Hypothalamus (tissue), 51 donors: ENCODE results near the gene CDC34.
A peak's percentile ranks its signal among the peaks of the same experiment; 100 is the strongest.

Source experiments
- DNase-seq, 51 donors: peaks; one replicate each; lab custom pipeline; 2025; lab: John Stamatoyannopoulos, UW

CDC34 gene

DNA sequence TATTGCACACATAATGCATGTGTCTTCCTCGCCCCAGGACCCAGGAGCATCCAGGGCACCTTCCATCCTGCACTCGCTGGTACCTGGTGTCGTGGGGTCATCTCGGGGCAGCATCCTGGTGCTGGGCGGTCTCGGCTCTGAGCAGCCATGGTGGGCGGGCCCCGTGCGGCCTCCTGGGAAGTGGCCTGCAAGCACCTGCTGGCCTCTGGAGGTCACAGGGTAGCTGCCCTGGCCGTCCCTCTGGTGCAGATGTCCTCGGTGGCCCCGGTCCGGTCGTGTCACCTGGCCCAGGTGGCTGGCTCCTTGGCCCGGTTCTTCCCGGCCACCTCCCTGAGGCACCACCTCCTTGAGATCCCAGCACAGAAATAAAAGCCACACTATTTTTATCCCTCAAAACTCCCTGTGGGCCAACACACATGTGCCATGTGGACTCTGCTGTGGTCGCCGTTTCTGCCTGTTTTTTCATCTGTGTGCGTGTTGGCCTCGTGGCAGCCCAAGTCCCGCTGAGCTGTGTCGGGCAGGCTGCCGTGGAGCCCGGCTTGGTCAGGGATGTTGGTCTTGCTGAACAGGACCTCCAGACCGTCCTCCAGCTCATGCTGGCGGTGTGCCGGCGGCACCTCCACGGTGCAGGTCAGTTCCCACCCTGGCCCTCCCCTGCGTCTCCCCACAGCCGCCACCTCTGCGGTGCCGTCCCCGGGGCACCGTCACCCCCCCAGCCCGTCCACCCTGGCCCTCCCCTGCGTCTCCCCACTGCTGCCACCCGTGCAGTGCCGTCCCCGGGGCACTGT is 7.3 kb downstream of the CDC34 start:
- no peak for DNase-seq

DNA sequence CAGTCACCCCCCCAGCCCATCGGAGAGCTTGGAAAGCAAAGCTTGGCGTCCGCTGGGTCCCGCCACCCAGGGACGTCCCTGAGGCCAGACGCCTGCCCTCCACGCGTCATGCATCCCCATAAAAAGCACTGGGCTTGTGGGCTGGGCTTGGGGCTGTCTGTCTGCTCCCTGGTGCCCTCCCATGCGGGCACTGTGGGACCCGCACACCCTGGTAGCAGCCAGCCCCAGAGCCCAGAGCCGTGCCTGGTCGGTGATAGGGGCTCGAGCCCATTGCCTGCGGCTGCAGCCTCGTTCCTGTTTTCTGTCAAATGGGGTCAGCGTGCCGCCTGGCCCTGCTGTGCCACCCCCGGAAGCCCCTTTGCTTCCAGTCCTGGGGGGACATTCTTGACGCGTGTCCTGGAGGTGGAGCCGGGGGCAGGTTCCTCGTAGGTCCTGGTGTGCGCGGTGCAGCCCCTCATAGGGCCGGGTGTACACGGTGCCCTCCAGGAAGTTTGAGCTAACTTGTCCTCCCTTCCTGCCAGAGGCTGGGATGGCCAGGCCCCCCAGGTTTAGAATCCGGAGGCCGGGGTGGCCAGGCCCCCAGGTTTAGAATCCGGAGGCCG is 8.0 kb downstream of the CDC34 start:
- DNase-seq = no peak

DNA sequence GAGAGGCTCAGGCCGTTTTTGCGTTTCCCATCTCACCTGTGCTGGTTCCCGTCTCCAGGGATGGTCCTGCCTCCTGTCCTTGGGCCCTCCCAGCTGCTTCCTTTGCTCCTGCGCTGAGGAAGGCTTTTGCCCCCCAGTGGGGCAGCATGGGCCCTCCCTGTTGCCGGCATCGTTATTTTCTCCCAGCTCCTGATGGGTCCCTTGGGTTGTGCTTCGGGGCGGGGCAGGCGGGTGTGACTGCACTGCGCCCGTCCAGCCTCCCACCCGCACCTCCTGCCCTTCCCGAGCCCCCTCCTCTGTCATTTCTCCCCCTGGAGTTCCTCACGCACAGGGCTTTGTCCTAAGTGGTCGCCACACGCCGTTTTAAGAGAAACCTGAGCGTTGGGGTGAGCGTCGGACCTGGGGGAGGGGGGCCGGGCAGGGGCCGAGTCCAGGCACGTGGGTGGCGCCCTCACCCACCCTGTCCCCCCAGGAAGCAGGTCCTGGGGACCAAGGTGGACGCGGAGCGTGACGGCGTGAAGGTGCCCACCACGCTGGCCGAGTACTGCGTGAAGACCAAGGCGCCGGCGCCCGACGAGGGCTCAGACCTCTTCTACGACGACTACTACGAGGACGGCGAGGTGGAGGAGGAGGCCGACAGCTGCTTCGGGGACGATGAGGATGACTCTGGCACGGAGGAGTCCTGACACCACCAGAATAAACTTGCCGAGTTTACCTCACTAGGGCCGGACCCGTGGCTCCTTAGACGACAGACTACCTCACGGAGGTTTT is 9.5 kb downstream of the CDC34 start:
- DNase-seq = no peak

DNA sequence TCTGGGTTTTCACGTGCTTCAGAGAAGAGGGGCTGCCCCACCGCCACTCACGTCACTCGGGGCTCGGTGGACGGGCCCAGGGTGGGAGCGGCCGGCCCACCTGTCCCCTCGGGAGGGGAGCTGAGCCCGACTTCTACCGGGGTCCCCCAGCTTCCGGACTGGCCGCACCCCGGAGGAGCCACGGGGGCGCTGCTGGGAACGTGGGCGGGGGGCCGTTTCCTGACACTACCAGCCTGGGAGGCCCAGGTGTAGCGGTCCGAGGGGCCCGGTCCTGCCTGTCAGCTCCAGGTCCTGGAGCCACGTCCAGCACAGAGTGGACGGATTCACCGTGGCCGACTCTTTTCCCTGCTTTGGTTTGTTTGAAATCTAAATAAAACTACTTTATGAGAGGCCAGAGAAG is 10.1 kb downstream of the CDC34 start:
- DNase-seq = no peak

DNA sequence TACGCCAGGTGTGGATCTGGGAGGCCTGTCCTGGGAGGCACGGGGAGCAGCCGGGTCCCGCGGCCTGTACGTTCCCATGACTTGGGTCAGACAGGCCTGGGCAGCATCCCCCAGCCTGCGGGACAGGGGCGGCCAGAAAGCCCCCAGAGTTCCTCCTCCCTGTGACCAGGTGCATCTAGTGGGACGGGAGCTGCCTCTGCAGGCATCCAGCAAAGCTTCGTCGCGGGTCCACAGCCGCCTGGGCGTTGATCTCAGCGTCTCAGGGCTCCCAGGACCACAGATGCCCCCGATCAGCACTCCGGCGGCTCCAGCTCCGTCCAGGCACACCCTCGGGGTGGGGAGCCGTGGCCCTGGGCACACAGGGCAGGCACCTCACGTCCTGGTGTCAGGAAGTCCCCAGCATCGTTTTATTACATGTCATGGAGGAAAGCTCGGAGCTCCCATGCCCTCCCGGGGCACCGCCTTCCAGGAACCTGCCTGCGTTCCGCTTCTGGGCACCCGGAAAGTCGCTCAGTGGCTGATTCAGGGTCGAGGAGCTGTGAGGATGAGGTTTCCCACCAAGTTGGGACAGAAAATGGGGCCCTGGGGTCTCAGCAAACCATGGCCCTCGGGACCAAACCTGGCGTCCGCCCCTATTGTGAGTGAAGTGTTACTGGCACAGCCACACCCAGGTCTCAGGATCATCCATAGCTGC is 10.8 kb downstream of the CDC34 start:
- DNase-seq = no peak

DNA sequence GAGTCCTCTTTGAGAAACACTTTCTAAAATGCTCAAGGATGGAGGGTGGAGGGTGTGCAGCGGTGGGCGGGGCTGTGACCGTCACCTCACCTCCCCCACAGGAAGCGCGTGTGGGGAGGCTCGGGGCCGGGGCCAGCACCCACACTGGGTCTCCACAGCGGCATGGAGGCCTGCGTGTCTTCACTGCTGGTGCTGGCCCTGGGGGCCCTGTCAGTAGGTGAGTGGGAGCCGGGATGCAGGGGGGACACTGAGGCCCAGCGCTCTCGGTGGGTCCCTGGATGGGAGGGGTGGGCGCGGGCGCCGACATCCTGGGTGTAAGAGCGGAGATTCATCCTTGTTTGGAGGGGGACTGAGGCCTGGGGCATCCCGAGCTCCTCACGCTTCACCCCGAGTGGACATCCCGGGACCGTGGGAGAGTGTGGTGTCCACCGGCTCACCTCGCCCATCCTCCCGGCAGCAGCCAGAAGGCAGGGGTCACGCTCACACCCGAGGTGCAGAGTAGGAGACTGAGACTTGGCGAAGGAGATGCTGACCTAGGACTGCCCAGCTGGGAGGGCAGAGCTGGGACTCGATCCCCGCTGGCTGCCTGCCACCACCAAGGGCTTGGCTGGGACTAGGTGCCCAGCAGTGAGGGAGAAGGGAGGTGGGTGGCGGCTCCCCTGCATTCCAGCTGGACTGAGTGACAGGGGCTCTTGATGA is 12.5 kb downstream of the CDC34 start, which contains the start of gene GZMM:
GZMM (plus strand) TSS at position 144 of the 699 bp plus-strand sequence; CDS start at position 163, 19 bp downstream.
- DNase-seq = peak in 1 of 51 donors; percentile 17

DNA sequence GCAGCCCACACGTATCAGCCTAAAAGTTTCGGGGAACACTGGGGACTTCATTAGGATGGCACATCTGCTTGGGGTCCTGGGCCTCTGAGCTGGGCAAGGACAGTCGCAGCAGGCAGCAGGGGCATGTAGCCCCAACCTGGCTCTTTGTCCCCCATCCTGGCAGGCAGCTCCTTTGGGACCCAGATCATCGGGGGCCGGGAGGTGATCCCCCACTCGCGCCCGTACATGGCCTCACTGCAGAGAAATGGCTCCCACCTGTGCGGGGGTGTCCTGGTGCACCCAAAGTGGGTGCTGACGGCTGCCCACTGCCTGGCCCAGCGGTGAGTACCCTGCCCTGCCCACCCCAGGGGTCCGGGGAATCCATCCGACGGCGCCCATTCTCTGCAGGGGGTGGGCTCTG is 15.6 kb downstream of the CDC34 start:
- DNase-seq = no peak

DNA sequence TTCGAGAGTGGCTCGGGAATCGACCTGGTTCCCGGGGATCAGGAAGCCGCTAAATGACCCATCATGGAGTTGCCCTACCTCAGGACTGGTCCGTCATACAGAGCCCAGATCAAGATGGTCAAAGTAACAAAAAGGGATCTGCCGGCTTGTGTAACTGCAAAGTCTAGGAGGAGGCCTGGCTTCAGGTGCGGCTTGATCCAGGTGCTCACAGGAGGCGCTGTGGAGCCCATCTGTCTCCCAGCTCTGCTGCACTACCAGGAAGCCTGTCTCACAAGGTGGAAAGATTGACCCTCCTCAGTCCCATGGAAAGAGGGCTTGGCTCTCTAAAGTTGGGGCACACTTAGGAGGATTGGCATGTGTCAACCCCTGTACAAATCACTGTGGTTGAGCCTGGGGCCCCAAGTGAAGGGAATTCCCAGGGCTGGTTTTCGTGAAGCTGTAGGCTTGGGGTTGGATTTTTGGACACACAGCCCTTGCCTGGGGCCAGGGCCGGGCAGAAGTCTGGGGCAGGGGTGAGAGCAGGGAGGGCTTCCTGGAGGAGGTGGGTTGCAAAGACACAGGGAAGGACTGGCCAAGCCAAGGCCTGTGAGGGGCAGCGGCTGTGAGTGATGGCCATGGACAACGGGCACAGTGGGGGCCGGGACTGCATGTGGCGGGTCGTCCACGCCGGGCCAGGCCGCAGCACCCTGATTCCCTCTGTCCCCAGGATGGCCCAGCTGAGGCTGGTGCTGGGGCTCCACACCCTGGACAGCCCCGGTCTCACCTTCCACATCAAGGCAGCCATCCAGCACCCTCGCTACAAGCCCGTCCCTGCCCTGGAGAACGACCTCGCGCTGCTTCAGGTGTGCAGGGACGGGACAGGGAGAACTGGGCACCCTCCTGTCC is 16.5 kb downstream of the CDC34 start:
- no peak for DNase-seq

DNA sequence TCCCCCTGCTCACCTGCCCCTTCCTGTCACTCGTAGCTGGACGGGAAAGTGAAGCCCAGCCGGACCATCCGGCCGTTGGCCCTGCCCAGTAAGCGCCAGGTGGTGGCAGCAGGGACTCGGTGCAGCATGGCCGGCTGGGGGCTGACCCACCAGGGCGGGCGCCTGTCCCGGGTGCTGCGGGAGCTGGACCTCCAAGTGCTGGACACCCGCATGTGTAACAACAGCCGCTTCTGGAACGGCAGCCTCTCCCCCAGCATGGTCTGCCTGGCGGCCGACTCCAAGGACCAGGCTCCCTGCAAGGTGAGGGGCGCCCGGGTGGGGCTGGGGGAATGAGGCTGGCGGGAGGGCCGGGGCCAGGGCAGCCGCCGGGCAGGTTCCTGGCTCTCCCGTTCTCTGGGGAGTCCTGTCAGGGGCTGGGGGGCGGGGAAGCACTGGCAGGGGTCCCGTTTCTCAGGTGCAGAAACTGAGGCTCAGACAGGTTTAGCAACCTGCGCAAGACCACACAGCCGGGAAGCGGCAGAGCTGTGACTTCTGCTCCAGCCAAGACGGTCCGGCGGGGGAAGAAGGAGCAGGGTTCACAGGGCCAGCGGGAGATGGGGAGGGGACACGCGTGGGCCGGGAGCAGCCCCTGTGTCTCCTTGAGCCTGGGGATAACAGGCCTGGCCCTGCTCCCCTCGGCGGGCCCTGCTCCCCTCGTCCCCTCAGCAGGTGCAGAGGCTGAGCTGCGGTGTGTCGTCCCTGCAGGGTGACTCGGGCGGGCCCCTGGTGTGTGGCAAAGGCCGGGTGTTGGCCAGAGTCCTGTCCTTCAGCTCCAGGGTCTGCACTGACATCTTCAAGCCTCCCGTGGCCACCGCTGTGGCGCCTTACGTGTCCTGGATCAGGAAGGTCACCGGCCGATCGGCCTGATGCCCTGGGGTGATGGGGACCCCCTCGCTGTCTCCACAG is 17.6 kb downstream of the CDC34 start:
- DNase-seq = no peak

DNA sequence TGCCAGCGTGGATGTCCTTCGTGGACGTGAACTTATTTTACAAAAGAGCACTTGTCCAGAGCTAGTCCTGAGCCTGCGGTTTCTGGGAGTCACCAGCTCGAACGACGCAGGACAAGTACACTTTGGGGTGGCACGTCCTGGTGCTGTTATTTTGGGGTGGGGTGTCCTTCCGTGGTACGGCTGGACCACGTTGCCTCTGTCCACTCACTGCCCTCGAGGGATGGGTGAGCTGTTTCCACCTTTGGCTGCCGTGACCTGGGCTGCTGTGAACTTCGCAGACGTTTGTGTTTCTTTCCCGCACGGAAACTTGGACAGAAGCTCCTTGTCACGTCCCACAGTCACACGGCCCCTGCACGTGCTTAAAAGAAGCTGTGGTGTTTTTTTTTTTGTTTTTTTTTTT is 23.3 kb downstream of the CDC34 start:
- DNase-seq = no peak

DNA sequence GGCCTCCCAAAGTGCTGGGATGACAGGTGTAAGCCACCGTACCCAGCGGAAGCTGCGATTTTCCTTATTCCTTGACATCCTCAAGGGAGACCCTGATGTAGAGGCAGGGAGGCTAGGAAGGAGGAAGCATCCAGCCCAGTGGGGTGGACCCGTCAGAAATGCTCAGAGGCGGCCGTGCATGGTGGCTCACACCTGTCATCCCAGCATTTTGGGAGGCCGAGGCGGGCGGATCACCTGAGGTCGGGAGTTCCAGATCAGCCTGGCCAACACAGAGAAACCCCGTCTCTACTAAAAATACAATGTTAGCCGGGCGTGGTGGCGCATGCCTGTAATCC is 23.9 kb downstream of the CDC34 start:
- DNase-seq = no peak

DNA sequence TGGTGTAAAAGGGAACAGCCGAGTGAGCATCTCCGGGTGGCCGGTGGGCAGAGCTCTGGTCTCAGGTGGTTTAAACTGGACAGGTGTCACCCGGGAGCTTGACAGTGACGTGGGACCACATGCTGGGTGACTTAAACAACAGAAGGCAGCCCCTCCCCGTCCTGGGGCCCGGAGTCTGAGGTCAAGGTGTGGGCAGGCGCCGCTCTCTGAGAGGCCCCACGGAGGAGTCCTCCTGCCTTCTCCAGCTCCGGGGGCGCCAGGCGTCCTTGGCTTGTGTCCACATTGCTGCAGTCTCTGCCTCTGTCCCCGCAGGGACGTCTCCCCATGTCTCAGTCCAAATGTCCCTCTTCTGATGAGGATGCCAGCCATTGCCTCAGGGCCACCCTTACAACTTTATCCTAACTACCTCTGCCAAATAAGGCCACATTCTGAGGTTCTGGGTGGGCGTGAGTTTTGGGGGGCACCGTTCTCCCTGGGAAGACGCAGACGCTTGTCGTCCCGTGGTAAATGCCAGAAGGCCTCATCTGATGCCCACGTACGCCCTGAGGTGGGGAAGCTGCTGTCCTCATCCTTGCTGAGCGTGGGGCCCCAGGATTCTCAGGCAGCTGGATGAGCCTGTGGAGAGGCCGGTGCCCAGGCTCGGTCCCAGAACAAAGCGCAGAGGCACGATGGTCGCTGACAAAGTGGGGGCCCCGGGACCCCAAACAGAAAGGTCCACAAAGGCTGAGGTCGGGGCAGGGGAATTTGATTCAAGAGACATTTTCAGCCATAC is 25.2 kb downstream of the CDC34 start:
- no peak for DNase-seq

DNA sequence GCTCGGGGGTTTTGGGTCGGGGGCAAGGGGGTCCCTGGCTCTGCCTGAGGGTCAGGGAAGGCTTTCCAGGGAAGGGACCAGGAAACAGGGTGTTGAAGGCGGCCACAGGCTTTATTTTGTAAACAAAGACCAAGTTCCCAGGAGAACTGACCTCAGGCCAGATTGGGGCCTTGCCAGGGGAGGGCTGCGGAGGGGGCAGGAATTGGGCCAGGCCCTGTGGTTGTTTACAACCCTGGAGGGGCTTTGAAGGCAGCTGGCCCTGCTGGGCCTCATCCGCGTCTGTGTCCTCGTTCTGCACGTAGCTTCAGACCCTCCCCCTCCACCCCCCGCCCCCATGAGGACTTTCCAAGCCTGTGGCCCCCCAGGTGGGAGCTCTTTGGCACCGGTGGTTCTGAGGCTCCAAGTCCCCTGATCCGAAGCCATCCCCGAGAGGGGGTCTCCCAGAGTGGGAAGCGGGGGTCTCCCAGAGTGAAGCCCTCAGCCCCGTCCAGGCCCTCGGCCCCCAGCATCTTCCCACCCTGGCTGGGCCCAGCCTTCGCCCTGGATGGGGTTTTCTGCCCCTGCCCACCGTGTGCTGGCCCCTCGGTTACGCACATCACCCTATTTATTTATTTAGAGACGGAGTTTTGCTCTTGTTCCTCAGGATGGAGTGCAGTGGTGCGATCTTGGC is 27.3 kb downstream of the CDC34 start:
- DNase-seq = peak in 16 of 51 donors; percentile 7 to 54 (median 26)

DNA sequence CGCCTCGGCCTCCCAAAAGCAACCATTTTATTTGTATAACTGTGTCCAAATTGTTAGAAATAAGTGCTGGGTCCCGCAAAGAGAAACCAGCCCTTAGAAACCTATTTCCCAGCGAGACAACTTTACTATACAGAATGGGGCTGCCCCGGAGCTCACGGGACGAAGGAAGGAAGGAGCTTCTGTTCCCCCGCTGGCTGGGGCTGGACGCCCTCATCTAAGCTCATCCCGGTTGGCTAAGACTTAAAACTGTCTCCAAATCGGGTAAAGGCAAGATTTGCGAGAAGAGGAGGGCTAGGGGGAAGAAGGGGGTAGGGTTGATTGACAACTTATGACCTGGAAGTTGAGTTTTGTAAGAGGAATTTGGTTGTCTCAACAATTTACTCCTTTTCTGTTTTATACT is 28.6 kb downstream of the CDC34 start:
- DNase-seq = no peak

DNA sequence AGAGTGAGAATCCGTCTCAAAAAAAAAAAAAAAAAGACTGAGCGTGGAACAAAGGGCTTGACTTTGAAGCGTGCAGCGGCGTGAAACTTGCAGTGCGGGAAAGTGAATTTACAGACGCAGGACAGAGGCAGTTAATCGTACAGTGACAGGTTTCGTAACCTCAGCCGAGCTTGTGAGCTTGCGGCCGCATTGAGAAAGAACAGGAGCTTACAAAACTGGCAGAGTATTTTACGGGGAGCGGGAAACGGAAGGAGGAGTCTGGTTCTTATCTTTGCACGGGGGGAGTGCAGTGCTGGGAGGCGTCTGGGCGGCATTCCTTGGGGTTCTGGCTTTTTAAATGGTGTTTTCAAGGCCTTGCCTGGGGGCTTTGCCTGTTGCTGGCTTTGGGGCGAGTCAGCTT is 34.8 kb downstream of the CDC34 start:
- DNase-seq = no peak

DNA sequence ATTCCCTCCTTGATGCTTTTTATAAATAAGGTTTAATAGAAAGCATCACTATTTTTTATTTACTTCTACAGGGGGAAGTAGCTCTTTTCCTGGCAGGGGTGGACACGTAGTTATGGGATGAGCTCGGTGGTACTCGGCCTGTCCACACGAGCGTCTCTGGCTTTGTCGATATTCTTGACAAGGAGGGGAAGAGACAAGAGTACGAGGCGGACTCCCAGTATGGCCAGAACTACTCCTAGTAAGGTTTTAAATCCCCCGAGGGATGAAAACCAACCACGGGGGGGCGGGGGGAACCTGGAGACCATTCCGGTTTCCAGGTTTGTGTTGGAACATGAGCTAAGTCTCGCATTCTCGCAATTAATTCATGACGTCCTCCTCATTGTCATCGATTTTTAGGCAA is 35.3 kb downstream of the CDC34 start:
- DNase-seq = no peak

DNA sequence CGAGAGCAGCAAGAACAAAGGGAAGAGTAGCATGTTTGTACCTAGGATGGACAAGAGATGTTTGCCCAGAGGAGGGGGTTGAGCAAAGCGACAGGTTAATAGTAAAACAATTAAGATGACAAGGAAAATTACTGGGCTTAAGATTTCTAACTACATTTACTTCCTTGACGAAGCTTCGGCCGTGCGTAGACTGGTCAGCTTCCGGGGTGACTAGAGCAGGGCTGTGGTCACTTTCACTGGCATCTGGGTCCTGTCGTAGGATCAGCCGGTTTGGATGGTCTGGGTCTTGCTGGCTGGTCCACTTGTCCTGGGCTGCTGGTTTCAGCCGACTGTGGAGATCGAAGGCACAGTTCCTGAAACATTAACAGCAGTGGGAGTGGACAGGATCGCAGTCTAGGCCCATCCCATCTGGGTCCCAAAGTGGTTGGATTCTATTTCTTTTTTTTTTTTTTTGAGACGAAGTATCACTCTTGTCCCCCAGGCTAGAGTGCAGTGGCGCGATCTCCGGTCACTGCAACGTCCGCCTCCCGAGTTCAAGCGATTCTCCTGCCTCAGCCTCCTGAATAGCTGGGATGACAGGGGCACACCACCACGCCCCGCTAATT is 35.8 kb downstream of the CDC34 start:
- no peak for DNase-seq
